ENCODE data around the gene FNDC5. TPM values are rescaled to one million over a fixed set of nuclear protein-coding genes. Genes with fewer than 3 reads are reported as not detected.
A peak's percentile ranks its signal among the peaks of the same experiment; 100 is the strongest.

Gene FNDC5
- total and polyA plus RNA-seq, 2 of the 13 experiments (the other 11 are each of a cell fraction or from before 2014, with no cell fraction given), result 1.4 to 3.1 TPM

DNA sequence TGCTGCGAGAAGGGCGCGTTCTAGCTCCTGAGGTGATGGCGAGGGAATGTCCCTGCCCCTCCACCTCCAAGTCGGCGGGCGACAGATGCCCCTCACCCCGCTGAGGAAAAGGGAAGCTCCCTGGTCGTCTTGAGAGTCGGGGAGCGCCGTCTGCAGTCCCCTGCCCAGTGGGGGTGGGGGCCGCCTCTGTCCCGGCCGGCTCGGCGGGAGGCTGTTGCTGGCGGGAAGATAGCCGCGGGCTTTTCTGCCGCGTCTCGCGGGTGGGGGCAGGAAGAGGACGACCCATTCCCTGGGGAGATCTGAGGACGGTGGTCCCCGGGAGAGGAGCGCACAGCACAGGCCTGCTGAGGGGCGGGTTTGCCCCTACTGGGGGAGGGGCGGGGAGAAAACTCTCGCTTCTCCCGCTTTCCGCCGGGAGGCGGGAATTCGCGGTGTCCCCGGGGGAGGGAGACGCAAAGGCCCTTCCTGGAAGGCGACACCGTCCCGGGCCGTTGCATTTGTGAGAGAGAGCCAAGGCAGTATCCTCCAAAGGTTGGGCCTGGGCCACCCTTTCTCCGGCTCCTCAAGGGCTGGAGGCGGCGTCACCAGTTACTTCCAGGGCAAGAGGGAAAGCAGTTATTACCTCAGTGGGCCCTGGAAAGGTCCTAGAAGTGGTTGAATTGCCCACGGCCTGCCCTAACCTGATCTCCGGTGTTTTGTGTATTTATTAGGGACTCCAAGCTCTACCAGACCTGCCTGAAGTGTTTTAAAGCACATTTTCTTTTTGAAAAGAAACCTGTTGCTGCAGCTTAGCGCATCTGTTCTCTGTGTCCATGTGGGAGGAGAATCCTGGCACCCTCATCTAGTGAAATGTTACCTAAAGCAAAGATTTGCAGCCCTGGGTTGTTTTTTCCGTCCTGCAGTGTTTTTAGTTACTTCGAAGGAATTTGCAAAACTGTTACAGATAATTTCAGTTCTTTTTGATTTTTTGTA, 52.6 kb downstream of the FNDC5 start (continued):
- TF ChIP-seq ZC3H13 (CRISPR knock-in tag; IDR thresholded peaks at IDR 0.05) (no peak), TOE1 (CRISPR knock-in tag; IDR thresholded peaks at IDR 0.05) (no peak), CC2D1A (CRISPR knock-in tag; IDR thresholded peaks at IDR 0.05) (no peak), ZNF317 (CRISPR knock-in tag; IDR thresholded peaks at IDR 0.05) (no peak), ZNF660 (CRISPR knock-in tag; IDR thresholded peaks at IDR 0.05; ENCODE audit: borderline replicate concordance, low read depth) (no peak), TARDBP (CRISPR knock-in tag; IDR thresholded peaks at IDR 0.05) (no peak), DPF2 (CRISPR knock-in tag; IDR thresholded peaks at IDR 0.05; ENCODE audit: borderline replicate concordance, low read depth) (no peak), SP2 (CRISPR knock-in tag; IDR thresholded peaks at IDR 0.05) (no peak; the same call in 1 of the 2 replicates), ZNF607 (CRISPR knock-in tag; IDR thresholded peaks at IDR 0.05; ENCODE audit: borderline replicate concordance) (peak; percentile 57; the same call in 1 of the 2 replicates), MAFF (IDR thresholded peaks at IDR 0.05; ENCODE audit: low read depth, low read length) (no peak), ZNF446 (CRISPR knock-in tag; IDR thresholded peaks at IDR 0.05) (no peak), GATAD2A (CRISPR knock-in tag; IDR thresholded peaks at IDR 0.05) (peak; percentile 16; the same call in 1 of the 2 replicates), ZNF747 (CRISPR knock-in tag; IDR thresholded peaks at IDR 0.05; ENCODE audit: borderline replicate concordance) (no peak), HDAC1 (CRISPR knock-in tag; IDR thresholded peaks at IDR 0.05) (no peak), SCMH1 (CRISPR knock-in tag; IDR thresholded peaks at IDR 0.05; ENCODE audit: borderline replicate concordance) (no peak), JUN (CRISPR knock-in tag; IDR thresholded peaks at IDR 0.05) (no peak), ZNF615 (CRISPR knock-in tag; IDR thresholded peaks at IDR 0.05; ENCODE audit: borderline replicate concordance) (no peak)
- TF ChIP-seq, protein P1, sequence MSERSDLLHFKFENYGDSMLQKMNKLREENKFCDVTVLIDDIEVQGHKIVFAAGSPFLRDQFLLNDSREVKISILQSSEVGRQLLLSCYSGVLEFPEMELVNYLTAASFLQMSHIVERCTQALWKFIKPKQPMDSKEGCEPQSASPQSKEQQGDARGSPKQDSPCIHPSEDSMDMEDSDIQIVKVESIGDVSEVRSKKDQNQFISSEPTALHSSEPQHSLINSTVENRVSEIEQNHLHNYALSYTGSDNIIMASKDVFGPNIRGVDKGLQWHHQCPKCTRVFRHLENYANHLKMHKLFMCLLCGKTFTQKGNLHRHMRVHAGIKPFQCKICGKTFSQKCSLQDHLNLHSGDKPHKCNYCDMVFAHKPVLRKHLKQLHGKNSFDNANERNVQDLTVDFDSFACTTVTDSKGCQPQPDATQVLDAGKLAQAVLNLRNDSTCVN (CRISPR knock-in tag; IDR thresholded peaks at IDR 0.05; ENCODE audit: borderline replicate concordance), result no peak
- TF ChIP-seq, protein P2, sequence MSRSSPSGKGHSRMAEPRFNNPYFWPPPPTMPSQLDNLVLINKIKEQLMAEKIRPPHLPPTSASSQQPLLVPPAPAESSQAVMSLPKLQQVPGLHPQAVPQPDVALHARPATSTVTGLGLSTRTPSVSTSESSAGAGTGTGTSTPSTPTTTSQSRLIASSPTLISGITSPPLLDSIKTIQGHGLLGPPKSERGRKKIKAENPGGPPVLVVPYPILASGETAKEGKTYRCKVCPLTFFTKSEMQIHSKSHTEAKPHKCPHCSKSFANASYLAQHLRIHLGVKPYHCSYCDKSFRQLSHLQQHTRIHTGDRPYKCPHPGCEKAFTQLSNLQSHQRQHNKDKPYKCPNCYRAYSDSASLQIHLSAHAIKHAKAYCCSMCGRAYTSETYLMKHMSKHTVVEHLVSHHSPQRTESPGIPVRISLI (CRISPR knock-in tag; IDR thresholded peaks at IDR 0.05; ENCODE audit: borderline replicate concordance), result no peak
- TF ChIP-seq, protein P3, sequence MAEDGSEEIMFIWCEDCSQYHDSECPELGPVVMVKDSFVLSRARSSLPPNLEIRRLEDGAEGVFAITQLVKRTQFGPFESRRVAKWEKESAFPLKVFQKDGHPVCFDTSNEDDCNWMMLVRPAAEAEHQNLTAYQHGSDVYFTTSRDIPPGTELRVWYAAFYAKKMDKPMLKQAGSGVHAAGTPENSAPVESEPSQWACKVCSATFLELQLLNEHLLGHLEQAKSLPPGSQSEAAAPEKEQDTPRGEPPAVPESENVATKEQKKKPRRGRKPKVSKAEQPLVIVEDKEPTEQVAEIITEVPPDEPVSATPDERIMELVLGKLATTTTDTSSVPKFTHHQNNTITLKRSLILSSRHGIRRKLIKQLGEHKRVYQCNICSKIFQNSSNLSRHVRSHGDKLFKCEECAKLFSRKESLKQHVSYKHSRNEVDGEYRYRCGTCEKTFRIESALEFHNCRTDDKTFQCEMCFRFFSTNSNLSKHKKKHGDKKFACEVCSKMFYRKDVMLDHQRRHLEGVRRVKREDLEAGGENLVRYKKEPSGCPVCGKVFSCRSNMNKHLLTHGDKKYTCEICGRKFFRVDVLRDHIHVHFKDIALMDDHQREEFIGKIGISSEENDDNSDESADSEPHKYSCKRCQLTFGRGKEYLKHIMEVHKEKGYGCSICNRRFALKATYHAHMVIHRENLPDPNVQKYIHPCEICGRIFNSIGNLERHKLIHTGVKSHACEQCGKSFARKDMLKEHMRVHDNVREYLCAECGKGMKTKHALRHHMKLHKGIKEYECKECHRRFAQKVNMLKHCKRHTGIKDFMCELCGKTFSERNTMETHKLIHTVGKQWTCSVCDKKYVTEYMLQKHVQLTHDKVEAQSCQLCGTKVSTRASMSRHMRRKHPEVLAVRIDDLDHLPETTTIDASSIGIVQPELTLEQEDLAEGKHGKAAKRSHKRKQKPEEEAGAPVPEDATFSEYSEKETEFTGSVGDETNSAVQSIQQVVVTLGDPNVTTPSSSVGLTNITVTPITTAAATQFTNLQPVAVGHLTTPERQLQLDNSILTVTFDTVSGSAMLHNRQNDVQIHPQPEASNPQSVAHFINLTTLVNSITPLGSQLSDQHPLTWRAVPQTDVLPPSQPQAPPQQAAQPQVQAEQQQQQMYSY (CRISPR knock-in tag; IDR thresholded peaks at IDR 0.05), result no peak
- TF ChIP-seq, protein P4, sequence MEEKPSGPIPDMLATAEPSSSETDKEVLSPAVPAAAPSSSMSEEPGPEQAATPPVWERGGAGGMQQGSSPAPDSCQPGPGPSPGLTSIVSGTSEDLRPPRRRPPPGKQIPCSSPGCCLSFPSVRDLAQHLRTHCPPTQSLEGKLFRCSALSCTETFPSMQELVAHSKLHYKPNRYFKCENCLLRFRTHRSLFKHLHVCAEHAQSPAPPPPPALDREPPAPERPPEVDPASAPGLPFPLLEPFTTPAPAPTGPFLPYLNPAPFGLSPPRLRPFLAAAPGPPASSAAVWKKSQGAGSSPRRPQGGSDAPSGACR (CRISPR knock-in tag; IDR thresholded peaks at IDR 0.05), result peak; percentile 8; the same call in 1 of the 2 replicates
- TF ChIP-seq, protein P5, sequence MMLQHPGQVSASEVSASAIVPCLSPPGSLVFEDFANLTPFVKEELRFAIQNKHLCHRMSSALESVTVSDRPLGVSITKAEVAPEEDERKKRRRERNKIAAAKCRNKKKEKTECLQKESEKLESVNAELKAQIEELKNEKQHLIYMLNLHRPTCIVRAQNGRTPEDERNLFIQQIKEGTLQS (CRISPR knock-in tag; IDR thresholded peaks at IDR 0.05), result no peak
